GM19099 (cell line): ENCODE measurements around the gene CHMP5.

Experiments used
- POLR2A ChIP-seq: IDR thresholded peaks from 3 replicates; pipeline ENCODE4 v1.6.1; 2011; ENCODE audit warnings: low read depth; ENCODE audit not compliant: insufficient read length; ENCODE audit errors: extremely low read depth

CHMP5 gene

GRCh38 chr9:33288828-33289483 lies 24.1 kb downstream of the CHMP5 start:
- no peak for TF ChIP-seq POLR2A

GRCh38 chr9:33289496-33289895 lies 24.6 kb downstream of the CHMP5 start:
- no peak for TF ChIP-seq POLR2A

DNA sequence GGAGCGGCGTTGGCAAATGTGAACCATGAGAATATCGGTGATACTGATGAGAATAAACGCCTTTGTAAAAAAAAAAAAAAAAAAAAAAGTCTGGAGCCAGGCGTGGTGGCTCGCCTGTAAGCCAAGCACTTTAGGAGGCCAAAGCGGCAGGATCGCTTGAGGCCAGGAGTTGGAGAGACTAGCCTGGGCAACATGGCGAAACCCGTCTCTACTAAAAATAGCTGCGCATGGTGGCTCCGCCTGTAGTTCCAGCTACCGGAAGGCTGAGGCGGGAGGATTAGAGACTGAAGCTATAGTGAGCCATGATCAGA lies 25.0 kb downstream of the CHMP5 start:
- TF ChIP-seq POLR2A = no peak

GRCh38 chr9:33290247-33291030 lies 25.6 kb downstream of the CHMP5 start, which contains the start of gene NFX1:
Gene NFX1 (plus strand): TSS chr9:33290516. CDS start chr9:33290573, 57 bp downstream.
- peak; percentile 93 for TF ChIP-seq POLR2A

- no peak for TF ChIP-seq POLR2A
These were observed 26.2 kb downstream of the CHMP5 start for GRCh38 chr9:33291031-33291397.

DNA sequence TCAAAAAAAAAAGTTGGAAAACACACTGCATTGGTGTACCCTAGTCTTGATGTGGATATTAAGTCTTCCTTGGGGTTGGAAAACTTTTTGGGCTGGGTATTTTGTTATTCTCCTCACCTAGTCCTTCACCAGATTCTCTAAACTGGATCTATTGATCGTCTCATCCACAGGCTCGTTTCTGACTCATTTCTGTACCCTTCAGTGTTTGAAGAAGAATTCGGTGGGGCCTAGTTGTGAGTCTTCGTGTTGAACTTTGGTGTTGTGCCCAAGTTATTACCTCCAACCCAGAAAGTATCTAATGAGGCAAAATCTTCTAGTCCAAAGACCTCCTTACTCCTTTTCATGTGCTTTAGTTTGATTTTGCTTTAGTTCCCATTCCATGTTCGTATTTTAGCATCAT lies 27.1 kb downstream of the CHMP5 start:
- no peak for TF ChIP-seq POLR2A

DNA sequence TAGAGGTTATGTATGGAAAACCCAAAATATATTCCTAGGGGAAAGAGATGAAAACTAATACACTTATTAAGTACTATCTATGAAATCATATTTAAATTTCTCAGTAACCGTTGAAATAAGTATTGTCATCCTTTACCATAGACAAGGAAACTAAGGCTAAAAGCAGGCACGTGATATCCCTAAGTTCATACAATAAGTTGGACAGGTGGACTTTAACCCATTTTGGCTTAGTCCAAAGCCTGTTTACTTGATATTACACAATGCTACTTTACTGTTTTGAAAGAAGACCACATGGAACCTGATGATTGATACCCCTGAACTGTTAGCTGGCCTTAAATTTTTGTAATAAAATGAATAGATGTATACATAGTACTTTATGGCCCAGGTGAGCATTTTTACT lies 28.9 kb downstream of the CHMP5 start:
- TF ChIP-seq POLR2A = no peak

DNA sequence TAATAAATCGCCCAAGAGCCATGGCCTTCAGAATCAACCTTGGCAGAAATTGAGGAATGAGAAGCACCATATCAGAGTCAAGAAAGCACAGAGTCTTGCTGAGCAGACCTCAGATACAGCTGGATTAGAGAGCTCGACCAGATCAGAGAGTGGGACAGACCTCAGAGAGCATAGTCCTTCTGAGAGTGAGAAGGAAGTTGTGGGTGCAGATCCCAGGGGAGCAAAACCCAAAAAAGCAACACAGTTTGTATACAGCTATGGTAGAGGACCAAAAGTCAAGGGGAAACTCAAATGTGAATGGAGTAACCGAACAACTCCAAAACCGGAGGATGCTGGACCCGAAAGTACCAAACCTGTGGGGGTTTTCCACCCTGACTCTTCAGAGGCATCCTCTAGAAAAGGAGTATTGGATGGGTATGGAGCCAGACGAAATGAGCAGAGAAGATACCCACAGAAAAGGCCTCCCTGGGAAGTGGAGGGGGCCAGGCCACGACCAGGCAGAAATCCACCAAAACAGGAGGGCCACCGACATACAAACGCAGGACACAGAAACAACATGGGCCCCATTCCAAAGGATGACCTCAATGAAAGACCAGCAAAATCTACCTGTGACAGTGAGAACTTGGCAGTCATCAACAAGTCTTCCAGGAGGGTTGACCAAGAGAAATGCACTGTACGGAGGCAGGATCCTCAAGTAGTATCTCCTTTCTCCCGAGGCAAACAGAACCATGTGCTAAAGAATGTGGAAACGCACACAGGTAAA lies 30.0 kb downstream of the CHMP5 start:
- no peak for TF ChIP-seq POLR2A

DNA sequence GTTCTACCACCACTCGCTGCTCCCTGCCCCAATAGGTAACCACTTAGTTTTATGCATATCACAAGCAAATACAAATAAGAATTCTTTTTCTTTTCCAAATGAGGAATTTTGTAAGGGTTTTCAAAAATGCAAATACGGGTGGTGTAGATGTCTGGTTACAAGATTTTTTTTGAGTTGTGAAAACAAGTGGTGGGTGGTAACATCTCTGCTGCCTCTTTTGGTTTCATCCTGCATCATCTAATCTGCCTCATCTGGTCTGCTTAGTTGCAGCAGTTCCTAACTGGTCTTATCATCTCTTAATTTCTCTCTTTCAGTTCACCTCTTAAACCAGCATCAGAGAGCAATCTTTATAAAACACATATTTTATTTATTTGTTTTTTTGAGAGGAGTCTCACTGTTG lies 30.7 kb downstream of the CHMP5 start:
- TF ChIP-seq POLR2A = no peak

GRCh38 chr9:33297432-33297831 lies 32.6 kb downstream of the CHMP5 start:
- TF ChIP-seq POLR2A = no peak

- no peak for TF ChIP-seq POLR2A
These were observed 35.7 kb downstream of the CHMP5 start for GRCh38 chr9:33300546-33300945.

DNA sequence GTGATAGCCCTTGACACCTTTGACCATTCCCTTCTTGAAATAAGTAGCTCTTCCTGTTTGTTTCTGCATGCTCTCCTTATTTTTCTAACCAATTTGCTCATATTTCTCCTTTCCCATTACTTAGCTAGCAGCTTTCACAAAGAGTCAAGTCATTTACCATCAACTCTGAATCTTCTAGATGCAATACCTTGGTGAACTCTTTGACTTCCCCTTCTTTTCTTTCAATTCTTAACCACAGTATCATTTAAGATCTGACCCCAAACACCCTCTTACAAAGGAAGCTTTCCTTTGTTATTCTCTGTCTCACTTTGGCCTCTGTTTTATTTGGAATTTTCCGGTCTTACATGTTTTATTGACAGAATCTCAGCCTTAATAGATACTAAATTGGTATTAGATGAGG lies 39.5 kb downstream of the CHMP5 start:
- TF ChIP-seq POLR2A = no peak

GRCh38 chr9:33306037-33306436 lies 41.2 kb downstream of the CHMP5 start:
- no peak for TF ChIP-seq POLR2A

- no peak for TF ChIP-seq POLR2A
These were observed 42.2 kb downstream of the CHMP5 start for GRCh38 chr9:33307067-33307466.

- TF ChIP-seq POLR2A = no peak
These were observed 45.1 kb downstream of the CHMP5 start for GRCh38 chr9:33309903-33310302.

- no peak for TF ChIP-seq POLR2A
These were observed 45.9 kb downstream of the CHMP5 start for GRCh38 chr9:33310748-33311147.
